PFSK-1 (cell line): ENCODE results near the gene BABAM2.

Source experiments
- FOXP2 ChIP-seq: optimal IDR thresholded peaks from 2 replicates; pipeline ENCODE3; 2011; ENCODE audit warnings: borderline replicate concordance, control low read depth, inconsistent platforms; ENCODE audit not compliant: insufficient read depth; ENCODE audit errors: extremely low read length, extremely low read depth
- POLR2AphosphoS5 ChIP-seq: IDR thresholded peaks from 2 replicates; pipeline ENCODE4 v1.6.1; 2012; ENCODE audit warnings: low read depth, mild to moderate bottlenecking, control low read depth, low read length, moderate library complexity
- SIN3A ChIP-seq: IDR thresholded peaks from 2 replicates; pipeline ENCODE4 v1.6.1; 2012; ENCODE audit warnings: mild to moderate bottlenecking, low read length, moderate library complexity, borderline replicate concordance; ENCODE audit not compliant: insufficient read depth
- TAF1 ChIP-seq: IDR thresholded peaks from 2 replicates; pipeline ENCODE4 v1.6.1; 2012; ENCODE audit warnings: low read length, control low read depth, borderline replicate concordance; ENCODE audit not compliant: insufficient read depth
- TF ChIP-seq, protein P1 (sequence below), 2 experiments: IDR thresholded peaks; 2 replicates each; pipeline versions ENCODE4 v1.6.1 to v1.8.0; 2011 to 2012; ENCODE audit warnings: low read depth in 2 of 2, low read length in 2 of 2, control low read depth in 1 of 2, inconsistent platforms in 1 of 2, mild to moderate bottlenecking in 1 of 2, moderate library complexity in 1 of 2; ENCODE audit not compliant: insufficient read depth in 1 of 2

DNA sequence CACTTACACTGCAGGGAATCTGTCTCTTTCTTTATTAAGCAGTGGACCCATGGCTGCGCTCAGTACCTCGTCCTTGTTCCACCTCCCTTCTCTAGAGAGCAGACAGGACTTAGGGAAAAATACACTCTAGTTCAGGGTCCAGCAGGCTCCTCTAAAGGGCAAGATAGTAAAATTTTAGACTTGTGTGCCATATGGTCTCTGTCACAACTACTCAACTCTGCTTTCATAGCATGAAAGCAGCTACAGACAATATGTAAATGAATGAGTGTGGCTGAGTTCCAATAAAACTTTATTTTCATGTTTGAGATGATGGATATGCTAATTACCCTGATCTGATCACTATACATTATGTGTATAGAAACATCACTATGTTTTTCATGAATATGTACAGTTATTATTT lies 163.1 kb downstream of the BABAM2 start:
- TF ChIP-seq TAF1 (no peak), POLR2AphosphoS5 (no peak), SIN3A (no peak), FOXP2 (no peak)
- TF ChIP-seq, protein P1, sequence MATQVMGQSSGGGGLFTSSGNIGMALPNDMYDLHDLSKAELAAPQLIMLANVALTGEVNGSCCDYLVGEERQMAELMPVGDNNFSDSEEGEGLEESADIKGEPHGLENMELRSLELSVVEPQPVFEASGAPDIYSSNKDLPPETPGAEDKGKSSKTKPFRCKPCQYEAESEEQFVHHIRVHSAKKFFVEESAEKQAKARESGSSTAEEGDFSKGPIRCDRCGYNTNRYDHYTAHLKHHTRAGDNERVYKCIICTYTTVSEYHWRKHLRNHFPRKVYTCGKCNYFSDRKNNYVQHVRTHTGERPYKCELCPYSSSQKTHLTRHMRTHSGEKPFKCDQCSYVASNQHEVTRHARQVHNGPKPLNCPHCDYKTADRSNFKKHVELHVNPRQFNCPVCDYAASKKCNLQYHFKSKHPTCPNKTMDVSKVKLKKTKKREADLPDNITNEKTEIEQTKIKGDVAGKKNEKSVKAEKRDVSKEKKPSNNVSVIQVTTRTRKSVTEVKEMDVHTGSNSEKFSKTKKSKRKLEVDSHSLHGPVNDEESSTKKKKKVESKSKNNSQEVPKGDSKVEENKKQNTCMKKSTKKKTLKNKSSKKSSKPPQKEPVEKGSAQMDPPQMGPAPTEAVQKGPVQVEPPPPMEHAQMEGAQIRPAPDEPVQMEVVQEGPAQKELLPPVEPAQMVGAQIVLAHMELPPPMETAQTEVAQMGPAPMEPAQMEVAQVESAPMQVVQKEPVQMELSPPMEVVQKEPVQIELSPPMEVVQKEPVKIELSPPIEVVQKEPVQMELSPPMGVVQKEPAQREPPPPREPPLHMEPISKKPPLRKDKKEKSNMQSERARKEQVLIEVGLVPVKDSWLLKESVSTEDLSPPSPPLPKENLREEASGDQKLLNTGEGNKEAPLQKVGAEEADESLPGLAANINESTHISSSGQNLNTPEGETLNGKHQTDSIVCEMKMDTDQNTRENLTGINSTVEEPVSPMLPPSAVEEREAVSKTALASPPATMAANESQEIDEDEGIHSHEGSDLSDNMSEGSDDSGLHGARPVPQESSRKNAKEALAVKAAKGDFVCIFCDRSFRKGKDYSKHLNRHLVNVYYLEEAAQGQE (IDR thresholded peaks at IDR 0.05; ENCODE audit: insufficient read depth in 1 of 2, low read depth in 2 of 2, low read length in 2 of 2), result no peak
